Sigmoid colon (tissue), 4 donors: ENCODE results near the gene PADI1.

Source experiments
- POLR2A ChIP-seq, 2 donors: fragments of 450-650 bp; IDR thresholded peaks; one replicate each; pipeline ENCODE4 v1.6.1; 2016; ENCODE audit warnings: antibody characterized with exemption in 2 of 2, mild to moderate bottlenecking in 2 of 2, moderate library complexity in 2 of 2
- POLR2AphosphoS5 ChIP-seq, 4 donors: sonication (generic); formaldehyde crosslinking; IDR thresholded peaks; one replicate each; pipeline ENCODE4 v1.6.1; 2017; ENCODE audit warnings: antibody characterized with exemption in 4 of 4
- TF ChIP-seq, protein P1 (sequence below), 4 experiments: fragments of 450-650 bp in 3 of 4; fragments of 200-600 bp in 1 of 4; IDR thresholded peaks; one replicate each; pipeline ENCODE4 v1.5.1; 2016 to 2019; ENCODE audit warnings: antibody characterized with exemption in 4 of 4, mild to moderate bottlenecking in 3 of 4, moderate library complexity in 2 of 4

DNA sequence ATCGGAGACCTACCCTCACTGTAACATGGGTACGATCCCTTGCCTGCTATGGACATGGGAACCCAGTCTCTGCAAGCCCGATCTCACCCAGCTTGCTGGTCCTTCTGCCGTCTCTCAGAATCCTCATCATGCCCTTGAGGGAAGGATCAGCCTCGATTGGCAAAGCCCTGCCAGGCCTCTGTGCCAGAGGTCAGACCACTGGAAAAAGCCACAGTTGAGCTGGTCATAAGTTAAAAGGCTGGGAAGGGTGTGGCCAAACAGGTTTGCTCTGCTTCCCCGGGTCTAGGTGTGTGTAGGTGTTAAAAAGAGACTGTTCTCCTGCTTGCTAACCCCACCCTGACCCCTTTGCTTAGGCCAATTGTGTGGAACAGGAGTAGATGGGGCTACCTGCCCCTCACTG lies 24.5 kb downstream of the PADI1 start:
- TF ChIP-seq, protein P1, sequence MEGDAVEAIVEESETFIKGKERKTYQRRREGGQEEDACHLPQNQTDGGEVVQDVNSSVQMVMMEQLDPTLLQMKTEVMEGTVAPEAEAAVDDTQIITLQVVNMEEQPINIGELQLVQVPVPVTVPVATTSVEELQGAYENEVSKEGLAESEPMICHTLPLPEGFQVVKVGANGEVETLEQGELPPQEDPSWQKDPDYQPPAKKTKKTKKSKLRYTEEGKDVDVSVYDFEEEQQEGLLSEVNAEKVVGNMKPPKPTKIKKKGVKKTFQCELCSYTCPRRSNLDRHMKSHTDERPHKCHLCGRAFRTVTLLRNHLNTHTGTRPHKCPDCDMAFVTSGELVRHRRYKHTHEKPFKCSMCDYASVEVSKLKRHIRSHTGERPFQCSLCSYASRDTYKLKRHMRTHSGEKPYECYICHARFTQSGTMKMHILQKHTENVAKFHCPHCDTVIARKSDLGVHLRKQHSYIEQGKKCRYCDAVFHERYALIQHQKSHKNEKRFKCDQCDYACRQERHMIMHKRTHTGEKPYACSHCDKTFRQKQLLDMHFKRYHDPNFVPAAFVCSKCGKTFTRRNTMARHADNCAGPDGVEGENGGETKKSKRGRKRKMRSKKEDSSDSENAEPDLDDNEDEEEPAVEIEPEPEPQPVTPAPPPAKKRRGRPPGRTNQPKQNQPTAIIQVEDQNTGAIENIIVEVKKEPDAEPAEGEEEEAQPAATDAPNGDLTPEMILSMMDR (IDR thresholded peaks at IDR 0.05): no peak
- no peak for TF ChIP-seq POLR2A (IDR thresholded peaks at IDR 0.05)
- TF ChIP-seq POLR2AphosphoS5 (IDR thresholded peaks at IDR 0.05): no peak
